Fibroblast of mammary gland (primary cell): ENCODE data around the gene CACNB2.

Source experiments
- DNase-seq: peaks from one replicate; pipeline ENCODE4 v3.0.0-alpha.2; 2010; ENCODE audit warnings: low read depth
- H3K4me3 ChIP-seq: 2 replicates; pipeline ENCODE4 v1.5.1; 2011; ENCODE audit warnings: low read depth, mild to moderate bottlenecking, low read length, moderate library complexity; ENCODE audit not compliant: control insufficient read depth
- TF ChIP-seq, protein P1 (sequence below): conservative IDR thresholded peaks from 2 replicates; pipeline ENCODE4 v1.5.1; 2011; ENCODE audit warnings: low read depth, low read length, inconsistent platforms; ENCODE audit not compliant: control insufficient read depth, insufficient read depth

CACNB2 gene

DNA sequence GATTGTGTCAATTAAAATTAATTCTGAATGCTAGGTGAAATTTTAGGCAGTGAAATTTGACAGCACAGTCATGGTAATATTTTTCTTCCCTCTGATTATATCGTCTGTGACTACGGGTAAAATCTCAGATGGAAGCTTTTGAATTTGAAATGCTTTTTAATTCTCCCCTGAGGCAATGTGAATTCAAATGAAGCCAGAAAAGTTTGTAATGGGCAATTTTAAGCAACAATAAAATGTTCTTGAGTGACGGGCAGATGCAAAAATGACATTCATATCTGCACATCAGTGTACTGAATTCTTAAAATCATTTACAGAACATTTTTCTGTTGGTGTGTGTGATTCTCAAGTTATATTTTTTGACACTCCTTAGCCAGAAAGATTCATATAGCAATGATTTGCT is 376.6 kb downstream of the CACNB2 start:
- TF ChIP-seq, protein P1, sequence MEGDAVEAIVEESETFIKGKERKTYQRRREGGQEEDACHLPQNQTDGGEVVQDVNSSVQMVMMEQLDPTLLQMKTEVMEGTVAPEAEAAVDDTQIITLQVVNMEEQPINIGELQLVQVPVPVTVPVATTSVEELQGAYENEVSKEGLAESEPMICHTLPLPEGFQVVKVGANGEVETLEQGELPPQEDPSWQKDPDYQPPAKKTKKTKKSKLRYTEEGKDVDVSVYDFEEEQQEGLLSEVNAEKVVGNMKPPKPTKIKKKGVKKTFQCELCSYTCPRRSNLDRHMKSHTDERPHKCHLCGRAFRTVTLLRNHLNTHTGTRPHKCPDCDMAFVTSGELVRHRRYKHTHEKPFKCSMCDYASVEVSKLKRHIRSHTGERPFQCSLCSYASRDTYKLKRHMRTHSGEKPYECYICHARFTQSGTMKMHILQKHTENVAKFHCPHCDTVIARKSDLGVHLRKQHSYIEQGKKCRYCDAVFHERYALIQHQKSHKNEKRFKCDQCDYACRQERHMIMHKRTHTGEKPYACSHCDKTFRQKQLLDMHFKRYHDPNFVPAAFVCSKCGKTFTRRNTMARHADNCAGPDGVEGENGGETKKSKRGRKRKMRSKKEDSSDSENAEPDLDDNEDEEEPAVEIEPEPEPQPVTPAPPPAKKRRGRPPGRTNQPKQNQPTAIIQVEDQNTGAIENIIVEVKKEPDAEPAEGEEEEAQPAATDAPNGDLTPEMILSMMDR: no peak
- H3K4me3 ChIP-seq: no peak overlapping the region
- no peak for DNase-seq

DNA sequence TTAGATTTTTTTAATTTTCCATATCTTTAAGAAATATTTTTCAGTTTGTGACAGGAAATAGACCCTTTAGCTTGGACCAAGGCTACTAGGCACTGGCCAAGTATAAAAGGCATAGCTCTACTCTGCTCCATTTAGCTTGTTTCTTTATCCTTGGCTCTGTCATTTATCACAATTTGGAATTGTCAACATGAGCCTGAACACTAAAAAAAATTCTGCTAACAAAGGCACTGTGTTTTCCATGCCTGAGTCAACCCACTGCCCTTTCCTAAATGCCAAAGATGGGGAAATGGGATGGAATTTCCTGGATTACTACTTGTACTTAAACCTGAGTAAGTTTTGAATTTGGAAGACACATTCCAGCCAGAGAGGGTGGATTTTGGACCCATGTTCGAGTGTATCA is 382.8 kb downstream of the CACNB2 start:
- TF ChIP-seq, protein P1: no peak
- no peak for DNase-seq
- no peak overlapping the region for H3K4me3 ChIP-seq

DNA sequence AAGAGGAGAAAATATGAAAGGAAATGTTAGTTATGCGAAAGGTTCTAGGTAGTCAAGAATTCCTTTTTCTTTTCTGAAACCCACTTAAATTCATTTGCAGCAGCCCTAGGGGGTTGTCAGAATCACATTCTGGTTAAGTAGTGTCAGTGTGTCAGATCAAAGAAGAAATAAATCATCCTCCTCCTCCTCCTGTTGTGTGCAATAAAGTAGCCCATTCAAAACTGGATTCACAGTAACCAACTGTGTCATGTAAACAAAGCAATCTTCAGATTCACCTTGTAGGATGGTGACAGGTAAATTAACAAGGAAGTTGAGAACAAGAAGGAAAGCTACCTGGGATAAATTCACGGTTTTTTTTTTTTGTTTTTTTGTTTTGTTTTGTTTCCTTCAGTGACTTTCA is 383.6 kb downstream of the CACNB2 start:
- TF ChIP-seq, protein P1: no peak
- no peak for DNase-seq
- H3K4me3 ChIP-seq: no peak overlapping the region

DNA sequence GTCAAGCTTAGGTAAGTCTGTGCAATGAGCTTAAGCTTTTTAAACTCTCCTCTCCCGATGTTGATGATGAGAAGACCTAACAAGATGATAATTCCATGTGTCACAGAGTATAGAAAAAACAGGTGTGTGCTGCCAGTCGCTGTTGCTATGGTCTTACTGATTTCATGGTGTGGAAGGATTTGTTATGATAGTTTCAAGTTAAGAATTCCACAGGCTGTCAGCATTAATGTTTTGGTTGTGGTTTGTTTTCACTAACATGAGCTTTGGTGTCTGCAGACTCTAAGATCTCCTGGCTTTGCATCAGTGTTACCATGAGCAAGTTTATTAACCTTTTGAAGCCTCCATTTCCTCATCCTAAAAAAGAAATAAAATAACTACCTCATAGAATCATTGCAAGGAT is 387.5 kb downstream of the CACNB2 start:
- H3K4me3 ChIP-seq: no peak overlapping the region
- no peak for DNase-seq
- TF ChIP-seq, protein P1: no peak

DNA sequence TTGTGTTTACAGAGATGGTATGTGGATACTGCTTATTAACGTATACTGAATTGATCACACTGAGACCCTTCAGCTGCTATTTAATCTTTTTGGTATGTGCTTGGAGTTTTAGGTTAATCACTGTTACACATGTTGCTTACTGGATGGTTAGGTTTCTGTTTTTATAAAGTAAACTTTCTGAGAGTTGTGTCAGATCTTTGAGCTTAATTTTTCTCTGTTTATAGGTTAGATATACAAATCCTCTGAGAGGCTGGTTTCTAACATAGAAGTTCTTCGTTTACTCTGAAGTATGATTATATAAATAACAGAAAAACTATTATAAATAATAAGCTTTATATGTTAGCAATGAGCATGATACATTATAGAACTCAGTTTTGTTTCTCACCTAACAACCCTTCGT is 388.1 kb downstream of the CACNB2 start:
- TF ChIP-seq, protein P1: no peak
- no peak for DNase-seq
- H3K4me3 ChIP-seq: no peak overlapping the region

DNA sequence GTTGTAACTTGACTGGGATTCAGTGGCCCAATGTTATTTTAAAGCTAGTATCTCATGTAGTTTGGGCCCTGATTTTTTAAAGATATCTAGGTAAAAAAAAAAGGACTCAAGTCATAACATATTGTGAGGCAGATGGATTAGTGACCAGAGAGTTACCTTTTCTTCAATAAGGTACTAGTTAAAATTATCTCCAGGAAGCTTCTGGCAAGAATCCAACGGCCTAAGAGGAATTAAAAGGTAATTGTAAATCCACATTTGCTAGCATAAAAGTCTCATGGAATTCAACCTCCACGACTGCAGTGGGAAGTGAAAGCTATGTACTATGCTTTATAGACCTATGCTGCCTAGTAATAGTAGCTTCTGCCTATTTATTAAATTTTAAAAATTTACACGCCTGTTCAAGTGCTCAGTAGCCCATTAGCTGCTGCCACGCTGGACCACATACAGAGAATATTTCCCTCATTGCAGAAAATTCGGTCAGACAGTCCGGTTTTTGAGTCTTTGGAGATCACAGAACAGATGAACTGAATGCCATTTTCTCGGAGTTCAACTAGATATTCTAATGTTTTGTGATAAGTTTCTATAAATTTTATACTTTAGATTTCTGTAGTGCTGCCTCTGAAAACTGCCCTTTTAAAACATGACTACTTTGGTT is 392.8 kb downstream of the CACNB2 start:
- TF ChIP-seq, protein P1: no peak
- no peak overlapping the region for H3K4me3 ChIP-seq
- DNase-seq: no peak

DNA sequence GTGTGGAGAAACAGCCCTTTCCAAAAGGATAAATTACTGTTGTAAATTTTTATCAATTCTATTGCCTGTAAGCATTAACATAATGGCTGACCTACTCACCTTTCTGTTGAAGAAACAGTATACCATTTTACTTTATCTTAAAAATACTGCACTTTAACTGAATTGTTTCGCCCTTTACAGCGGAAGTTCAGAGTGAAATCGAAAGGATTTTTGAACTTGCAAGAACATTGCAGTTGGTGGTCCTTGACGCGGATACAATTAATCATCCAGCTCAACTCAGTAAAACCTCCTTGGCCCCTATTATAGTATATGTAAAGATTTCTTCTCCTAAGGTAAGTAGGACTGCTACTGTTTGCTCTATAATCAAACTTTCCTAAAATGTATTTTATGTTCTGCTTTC is 393.7 kb downstream of the CACNB2 start:
- no peak overlapping the region for H3K4me3 ChIP-seq
- no peak for DNase-seq
- TF ChIP-seq, protein P1: no peak
